GM18502 (cell line): ENCODE results near the gene GREB1.

Experiments
- ATAC-seq: cut with Tn5 transposase; IDR thresholded peaks from one replicate; pipeline ENCODE4 v1.9.1; 2021; ENCODE audit warnings: mild to moderate bottlenecking; ENCODE audit not compliant: unreplicated experiment, poor library complexity

GREB1 gene, protein sequence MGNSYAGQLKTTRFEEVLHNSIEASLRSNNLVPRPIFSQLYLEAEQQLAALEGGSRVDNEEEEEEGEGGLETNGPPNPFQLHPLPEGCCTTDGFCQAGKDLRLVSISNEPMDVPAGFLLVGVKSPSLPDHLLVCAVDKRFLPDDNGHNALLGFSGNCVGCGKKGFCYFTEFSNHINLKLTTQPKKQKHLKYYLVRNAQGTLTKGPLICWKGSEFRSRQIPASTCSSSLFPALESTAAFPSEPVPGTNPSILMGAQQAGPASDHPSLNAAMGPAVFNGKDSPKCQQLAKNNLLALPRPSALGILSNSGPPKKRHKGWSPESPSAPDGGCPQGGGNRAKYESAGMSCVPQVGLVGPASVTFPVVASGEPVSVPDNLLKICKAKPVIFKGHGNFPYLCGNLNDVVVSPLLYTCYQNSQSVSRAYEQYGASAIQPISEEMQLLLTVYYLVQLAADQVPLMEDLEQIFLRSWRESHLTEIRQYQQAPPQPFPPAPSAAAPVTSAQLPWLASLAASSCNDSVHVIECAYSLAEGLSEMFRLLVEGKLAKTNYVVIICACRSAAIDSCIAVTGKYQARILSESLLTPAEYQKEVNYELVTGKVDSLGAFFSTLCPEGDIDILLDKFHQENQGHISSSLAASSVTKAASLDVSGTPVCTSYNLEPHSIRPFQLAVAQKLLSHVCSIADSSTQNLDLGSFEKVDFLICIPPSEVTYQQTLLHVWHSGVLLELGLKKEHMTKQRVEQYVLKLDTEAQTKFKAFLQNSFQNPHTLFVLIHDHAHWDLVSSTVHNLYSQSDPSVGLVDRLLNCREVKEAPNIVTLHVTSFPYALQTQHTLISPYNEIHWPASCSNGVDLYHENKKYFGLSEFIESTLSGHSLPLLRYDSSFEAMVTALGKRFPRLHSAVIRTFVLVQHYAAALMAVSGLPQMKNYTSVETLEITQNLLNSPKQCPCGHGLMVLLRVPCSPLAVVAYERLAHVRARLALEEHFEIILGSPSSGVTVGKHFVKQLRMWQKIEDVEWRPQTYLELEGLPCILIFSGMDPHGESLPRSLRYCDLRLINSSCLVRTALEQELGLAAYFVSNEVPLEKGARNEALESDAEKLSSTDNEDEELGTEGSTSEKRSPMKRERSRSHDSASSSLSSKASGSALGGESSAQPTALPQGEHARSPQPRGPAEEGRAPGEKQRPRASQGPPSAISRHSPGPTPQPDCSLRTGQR (N-terminal part only)

GRCh38 chr2:11533278-11534070 is at the start of gene GREB1:
TSS of gene GREB1 (plus strand) at chr2:11534045. CDS start at chr2:11556615, 22,570 bp downstream.
- no peak for ATAC-seq

- ATAC-seq: no peak
These were observed 45.0 kb upstream of the GREB1 start for GRCh38 chr2:11488809-11489208.

- no peak for ATAC-seq
These were observed 43.7 kb upstream of the GREB1 start for GRCh38 chr2:11490194-11490593.

DNA sequence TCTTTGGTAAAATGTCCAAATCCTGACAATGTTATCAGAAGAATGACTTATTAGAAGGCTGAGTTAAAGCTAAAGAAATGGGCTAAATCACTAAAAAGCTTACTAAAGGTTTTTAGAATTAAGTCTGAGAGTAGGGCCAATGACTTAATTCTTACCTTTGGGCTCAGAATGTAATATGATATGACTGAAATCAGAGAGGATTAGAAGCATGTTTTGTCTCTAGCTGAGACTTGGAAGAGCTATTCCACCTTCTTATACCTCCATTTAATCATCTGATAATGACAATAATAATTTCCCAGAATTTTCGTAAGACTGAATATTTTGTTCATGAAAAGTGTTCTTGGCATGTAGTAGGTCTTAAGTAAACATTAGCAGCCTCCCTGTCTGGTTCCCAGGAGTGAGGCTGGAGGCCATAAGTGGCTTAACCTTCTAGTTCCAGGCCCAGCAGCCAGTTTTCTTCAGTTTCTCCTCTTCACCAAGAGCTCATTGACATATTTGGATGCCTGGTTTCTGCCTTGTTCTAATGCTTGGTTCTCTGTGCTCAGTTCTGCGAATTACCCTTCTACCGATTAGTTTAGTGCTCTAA is 42.4 kb upstream of the GREB1 start:
- ATAC-seq: no peak

DNA sequence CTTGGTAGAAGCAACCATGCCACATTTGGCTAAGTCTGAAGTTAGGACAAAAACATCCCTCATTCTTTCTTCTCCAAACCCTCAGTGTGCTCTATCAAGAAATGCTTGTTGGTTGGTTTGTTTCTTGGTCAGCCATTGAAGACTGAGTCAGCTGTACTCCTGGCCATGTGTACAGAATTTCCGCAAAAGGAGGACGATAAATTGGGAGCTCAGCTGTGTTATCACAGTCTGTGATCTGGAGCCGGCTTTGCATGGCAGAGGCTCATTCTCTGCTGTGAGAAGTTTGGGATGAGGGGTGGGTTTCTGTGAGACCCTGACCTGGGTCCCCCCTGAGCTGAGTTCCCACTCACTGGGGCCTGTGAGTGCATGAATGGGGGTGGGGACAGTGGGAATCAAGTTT is 41.6 kb upstream of the GREB1 start:
- ATAC-seq: no peak

DNA sequence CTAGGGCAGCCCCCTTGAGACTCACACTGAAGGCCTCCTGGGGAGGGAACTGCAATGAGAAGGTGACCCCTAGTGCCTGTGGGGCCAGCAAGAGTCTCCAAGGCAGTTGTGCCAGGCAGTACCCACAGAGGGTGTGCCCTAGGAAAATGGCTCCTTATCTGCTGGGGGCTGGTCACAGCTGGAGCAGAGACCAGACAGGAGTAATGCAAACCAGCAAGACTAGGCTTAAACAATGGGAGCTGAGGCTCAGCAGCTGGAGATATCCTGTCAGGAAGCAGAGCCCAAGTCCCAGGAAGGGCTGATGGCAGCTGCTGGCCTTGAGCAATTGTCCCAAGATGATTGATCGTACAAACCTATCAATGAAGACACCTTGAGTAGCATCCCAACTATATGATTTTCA is 41.1 kb upstream of the GREB1 start:
- ATAC-seq: no peak

DNA sequence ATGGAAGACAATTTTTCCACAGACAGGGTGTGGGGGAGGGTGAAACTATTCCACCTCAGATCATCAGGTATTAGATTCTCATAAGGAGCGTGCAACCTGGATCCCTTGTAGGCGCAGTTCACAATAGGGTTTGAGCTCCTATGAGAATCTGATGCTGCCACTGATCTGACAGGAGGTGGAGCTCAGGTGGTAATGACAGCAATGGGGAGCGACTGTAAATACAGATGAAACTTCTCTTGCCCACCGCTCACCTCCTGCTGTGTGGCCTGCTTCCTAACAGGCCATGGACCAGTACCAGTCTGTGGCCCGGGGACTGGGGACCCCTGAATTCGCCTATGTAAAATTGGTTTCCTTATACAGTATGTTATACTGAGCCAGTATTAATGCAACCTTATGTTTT is 40.6 kb upstream of the GREB1 start:
- no peak for ATAC-seq

GRCh38 chr2:11494310-11494709 is 39.5 kb upstream of the GREB1 start:
- ATAC-seq: no peak

GRCh38 chr2:11495844-11496681 is 37.8 kb upstream of the GREB1 start:
- no peak for ATAC-seq

DNA sequence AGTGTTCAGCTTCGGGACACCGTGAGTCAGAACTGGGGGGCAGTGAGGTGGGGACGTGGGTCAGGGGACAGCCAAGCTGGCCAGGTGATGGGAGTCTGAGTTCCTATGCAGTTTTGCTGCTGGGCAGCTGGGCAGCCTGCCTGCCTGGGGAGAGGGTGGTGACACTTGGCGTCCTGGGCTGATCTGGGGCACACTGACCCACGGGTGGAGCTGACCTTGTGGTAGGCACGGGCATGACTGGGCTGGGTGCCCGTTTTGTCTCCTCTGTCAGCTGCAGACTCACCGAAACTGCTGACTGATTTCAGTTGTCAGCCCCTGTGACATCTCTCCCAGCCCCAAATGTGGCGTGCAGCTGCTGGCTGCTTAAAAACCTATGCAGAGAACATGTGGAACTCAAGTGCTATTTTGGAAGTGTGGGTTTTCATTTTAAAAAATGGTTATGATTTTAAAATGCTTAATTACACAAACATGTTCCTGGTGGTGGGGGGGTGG is 35.3 kb upstream of the GREB1 start:
- ATAC-seq: peak; percentile 96

DNA sequence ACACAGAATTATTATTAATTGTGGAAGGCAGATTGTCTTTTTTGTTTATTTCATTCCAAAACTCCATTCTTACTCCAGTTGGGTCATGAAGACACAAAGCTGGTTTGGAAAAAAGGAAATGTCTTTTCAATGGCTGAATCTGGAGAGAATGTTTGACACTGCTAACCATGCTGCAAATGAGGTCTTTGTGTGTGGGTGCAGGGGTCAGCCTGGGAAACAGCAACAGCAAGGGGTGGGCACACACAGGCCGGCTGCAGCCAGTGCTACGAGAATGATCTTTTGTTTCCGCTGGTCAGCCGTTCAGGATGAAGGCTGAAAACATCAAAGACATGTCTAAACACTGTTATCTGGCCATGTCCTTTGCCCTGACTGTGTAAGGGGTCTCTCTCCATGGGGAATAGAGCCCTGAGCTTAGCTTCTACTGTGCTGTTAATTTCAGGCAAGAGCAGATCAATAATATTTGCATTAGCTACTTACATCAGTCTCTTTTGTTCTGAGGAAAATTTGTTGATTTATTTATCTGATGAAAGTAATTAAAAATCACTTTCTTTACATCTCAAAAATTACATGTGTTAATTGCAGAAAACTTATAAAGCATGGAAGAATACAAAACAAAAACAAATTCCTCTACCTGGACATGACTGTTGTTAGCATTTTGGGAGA is 34.6 kb upstream of the GREB1 start:
- ATAC-seq: no peak

- peak; percentile 39 for ATAC-seq
These were observed 33.0 kb upstream of the GREB1 start for GRCh38 chr2:11500702-11501303.

DNA sequence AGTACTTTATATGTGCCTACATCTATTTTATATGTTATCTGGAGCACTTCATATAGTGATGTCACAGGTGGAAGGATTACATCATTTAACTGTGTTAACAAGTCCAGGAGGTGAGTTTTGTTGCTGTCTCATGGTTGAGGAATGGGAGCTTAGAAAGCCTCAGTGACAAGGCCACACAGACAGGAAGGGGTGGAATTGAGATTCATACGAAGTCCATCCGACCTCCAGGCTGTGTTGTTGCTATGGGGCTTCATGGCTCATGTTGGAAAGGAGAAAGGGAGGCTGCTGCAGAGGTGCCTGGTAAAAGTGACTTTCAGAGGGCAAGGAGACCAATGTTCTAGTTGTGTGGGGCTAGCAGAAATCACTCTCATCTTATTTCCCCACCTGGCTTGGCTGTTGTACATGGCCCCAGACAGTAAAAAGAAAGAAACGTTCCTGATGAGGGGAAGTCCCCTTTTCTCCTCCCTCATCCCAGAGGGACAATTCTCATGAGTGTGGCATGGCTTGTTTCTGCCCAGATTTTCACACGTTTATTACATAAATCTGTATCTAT is 31.0 kb upstream of the GREB1 start:
- no peak for ATAC-seq

GRCh38 chr2:11503354-11503927 is 30.4 kb upstream of the GREB1 start:
- ATAC-seq: no peak

DNA sequence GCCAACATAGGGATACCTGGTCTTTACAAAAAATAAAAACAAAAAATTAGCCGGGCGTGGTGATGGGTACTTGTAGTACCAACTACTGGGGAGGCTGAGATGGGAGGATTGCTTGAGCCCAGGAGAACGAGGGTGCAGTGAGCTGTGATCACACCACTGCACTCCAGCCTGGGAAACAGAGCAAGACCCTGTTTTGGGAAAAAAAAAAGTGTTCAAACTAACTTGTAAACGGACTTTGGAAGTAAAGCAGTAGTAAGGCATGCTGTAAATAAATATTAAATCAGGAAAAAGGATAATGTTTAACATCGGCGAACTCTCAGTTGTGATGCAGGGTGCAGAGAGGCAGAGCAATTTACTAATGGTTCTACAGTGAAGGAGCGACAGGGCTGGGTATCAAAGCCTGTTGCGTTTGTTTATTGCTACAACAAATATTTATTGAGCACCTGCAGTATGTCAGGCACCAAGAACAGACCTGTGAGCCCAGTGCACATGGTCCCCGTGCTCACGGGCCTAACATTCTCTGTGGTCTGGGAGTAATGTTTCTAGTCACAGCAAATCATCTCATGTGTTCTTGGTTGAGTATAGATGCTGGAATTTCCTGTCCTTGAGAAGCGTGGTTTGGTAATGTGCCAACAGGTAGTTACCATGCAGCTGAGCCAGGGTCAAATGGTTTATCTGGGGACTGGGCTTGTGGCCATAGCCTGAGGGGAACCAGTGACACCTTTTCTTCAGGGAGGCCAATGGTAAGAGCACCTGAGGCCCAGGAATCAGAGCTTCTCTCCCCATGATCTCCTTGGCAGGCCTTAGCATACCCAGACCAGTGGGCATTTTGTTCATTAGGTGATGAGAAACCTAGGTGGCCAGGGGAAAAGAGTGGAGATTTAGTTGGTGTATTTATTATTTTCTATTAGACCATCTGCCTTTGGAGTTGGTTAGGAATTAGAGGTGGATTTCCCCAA is 27.9 kb upstream of the GREB1 start:
- peak; percentile 87 for ATAC-seq

GRCh38 chr2:11506611-11506969 is 27.3 kb upstream of the GREB1 start:
- ATAC-seq: no peak
